ENCODE measurements around the gene CPNE4. TPM values are rescaled to one million over a fixed set of nuclear protein-coding genes. Genes with fewer than 3 reads are reported as not detected.

The CPNE4 gene
- total RNA-seq, 2 donors from 2014 or later: not detected

- Histone ChIP-seq H3K9me3 (no peaks in the 10 kb centered on the region), H3K36me3 (replicated peaks in 1 of 2; ENCODE audit: insufficient read depth in 1 of 2, low read depth in 2 of 2) (no peaks in the 10 kb centered on the region), H3K4me1 (no peaks in the 10 kb centered on the region), H3K27ac (no peak overlapping the region), H3K4me3 (no peak overlapping the region), H3K27me3 (no peaks in the 10 kb centered on the region)
- intact Hi-C loops (cut with DNase I): no loop called here
- no peak for TF ChIP-seq POLR2A (IDR thresholded peaks at IDR 0.05)
- TF ChIP-seq, protein P1, sequence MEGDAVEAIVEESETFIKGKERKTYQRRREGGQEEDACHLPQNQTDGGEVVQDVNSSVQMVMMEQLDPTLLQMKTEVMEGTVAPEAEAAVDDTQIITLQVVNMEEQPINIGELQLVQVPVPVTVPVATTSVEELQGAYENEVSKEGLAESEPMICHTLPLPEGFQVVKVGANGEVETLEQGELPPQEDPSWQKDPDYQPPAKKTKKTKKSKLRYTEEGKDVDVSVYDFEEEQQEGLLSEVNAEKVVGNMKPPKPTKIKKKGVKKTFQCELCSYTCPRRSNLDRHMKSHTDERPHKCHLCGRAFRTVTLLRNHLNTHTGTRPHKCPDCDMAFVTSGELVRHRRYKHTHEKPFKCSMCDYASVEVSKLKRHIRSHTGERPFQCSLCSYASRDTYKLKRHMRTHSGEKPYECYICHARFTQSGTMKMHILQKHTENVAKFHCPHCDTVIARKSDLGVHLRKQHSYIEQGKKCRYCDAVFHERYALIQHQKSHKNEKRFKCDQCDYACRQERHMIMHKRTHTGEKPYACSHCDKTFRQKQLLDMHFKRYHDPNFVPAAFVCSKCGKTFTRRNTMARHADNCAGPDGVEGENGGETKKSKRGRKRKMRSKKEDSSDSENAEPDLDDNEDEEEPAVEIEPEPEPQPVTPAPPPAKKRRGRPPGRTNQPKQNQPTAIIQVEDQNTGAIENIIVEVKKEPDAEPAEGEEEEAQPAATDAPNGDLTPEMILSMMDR (IDR thresholded peaks at IDR 0.05): no peak
- ATAC-seq (no peak), DNase-seq (no peak)
Observed at GRCh38 chr3:131602011-131602779, 432.6 kb downstream of the CPNE4 start.

DNA sequence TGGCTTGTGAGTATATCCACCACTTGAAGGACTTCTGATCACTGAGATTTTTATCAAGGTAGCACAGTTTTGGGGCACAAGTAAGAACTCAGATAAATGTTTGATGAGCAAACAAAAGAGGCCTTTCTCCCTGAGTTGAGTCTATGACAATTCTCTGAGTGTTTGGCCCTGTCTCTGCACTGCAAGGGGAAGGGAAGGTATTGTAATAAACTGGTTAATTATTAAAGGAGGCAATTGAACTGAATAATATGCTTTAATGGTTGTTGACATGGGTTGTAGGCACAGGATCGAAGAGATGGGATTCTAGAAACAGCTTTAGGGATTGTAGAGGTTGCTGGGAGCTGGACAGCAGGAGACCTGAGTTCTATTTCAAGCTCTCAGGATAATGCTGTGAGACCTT is 437.0 kb downstream of the CPNE4 start:
- H3K9me3 ChIP-seq: no peaks in the 10 kb centered on the region
- DNase-seq: no peak
- TF ChIP-seq, protein P1 (IDR thresholded peaks at IDR 0.05): no peak
- TF ChIP-seq POLR2A (IDR thresholded peaks at IDR 0.05): no peak
- H3K36me3 ChIP-seq (replicated peaks in 1 of 2; ENCODE audit: insufficient read depth in 1 of 2, low read depth in 2 of 2): no peaks in the 10 kb centered on the region
- WGBS, 2 donors: 21 to 32% methylated on average over 1 of the region's 1 CpG
- no peak overlapping the region for H3K27ac ChIP-seq
- no peaks in the 10 kb centered on the region for H3K4me1 ChIP-seq
- no peak overlapping the region for H3K4me3 ChIP-seq
- no peak for ATAC-seq
- intact Hi-C loops (cut with DNase I): no loop called here
- no peaks in the 10 kb centered on the region for H3K27me3 ChIP-seq

- 71 to 85% methylated on average over 1 of the region's 1 CpG for WGBS, 2 donors
- DNase-seq (no peak), ATAC-seq (no peak)
- no peak overlapping the region for H3K4me3 ChIP-seq
- TF ChIP-seq, protein P1 (IDR thresholded peaks at IDR 0.05): no peak
- TF ChIP-seq POLR2A (IDR thresholded peaks at IDR 0.05): no peak
- intact Hi-C loops (cut with DNase I): no loop called here
- H3K27ac ChIP-seq: no peak overlapping the region
- H3K9me3 ChIP-seq: no peaks in the 10 kb centered on the region
- H3K36me3 ChIP-seq (replicated peaks in 1 of 2; ENCODE audit: insufficient read depth in 1 of 2, low read depth in 2 of 2): no peaks in the 10 kb centered on the region
- no peaks in the 10 kb centered on the region for H3K4me1 ChIP-seq
- no peaks in the 10 kb centered on the region for H3K27me3 ChIP-seq
Observed at GRCh38 chr3:131596884-131597283, 437.9 kb downstream of the CPNE4 start.

GRCh38 chr3:131591394-131592014 is 443.3 kb downstream of the CPNE4 start:
- Histone ChIP-seq H3K27ac (no peak overlapping the region), H3K4me3 (no peak overlapping the region), H3K9me3 (no peaks in the 10 kb centered on the region), H3K36me3 (replicated peaks in 1 of 2; ENCODE audit: insufficient read depth in 1 of 2, low read depth in 2 of 2) (no peaks in the 10 kb centered on the region), H3K4me1 (no peaks in the 10 kb centered on the region), H3K27me3 (no peaks in the 10 kb centered on the region)
- ATAC-seq (no peak), DNase-seq (no peak)
- TF ChIP-seq, protein P1 (IDR thresholded peaks at IDR 0.05): no peak
- no peak for TF ChIP-seq POLR2A (IDR thresholded peaks at IDR 0.05)
- WGBS, 2 donors: 31 to 35% methylated on average over 1 of the region's 1 CpG
- intact Hi-C loops (cut with DNase I): no loop called here

DNA sequence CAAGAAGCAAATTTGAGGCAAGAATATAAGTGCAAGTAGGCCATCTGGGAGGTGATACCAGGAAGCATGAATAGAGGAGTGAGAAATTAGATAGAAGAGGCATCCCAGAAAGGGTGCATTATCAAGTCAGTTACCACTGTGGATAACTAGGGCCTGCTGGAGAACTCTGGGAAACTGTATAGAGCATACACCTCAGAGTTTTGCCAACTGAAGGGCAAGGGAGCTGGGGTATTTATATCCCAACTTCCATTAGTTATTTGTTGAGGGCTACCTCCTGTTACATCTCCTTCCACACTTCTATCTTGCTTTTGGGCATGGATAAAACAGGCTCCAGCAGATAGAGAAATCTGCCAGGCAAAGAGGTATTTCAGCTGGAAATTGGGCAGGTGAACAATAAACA is 448.5 kb downstream of the CPNE4 start:
- ATAC-seq (no peak), DNase-seq (no peak)
- no peak overlapping the region for H3K4me3 ChIP-seq
- TF ChIP-seq, protein P1 (IDR thresholded peaks at IDR 0.05): no peak
- no peak for TF ChIP-seq POLR2A (IDR thresholded peaks at IDR 0.05)
- no peaks in the 10 kb centered on the region for H3K4me1 ChIP-seq
- no peaks in the 10 kb centered on the region for H3K27me3 ChIP-seq
- H3K27ac ChIP-seq: no peak overlapping the region
- H3K36me3 ChIP-seq (replicated peaks in 1 of 2; ENCODE audit: insufficient read depth in 1 of 2, low read depth in 2 of 2): no peaks in the 10 kb centered on the region
- H3K9me3 ChIP-seq: no peaks in the 10 kb centered on the region
- intact Hi-C loops (cut with DNase I): no loop called here

All from body of pancreas (tissue), 4 donors.